ENCODE results near the gene ZNF37A. TPM values are rescaled to one million over a fixed set of nuclear protein-coding genes. Genes with fewer than 3 reads are reported as not detected.

ZNF37A gene
- total RNA-seq, result 6.7 and 7.3 TPM in 2 replicates

DNA sequence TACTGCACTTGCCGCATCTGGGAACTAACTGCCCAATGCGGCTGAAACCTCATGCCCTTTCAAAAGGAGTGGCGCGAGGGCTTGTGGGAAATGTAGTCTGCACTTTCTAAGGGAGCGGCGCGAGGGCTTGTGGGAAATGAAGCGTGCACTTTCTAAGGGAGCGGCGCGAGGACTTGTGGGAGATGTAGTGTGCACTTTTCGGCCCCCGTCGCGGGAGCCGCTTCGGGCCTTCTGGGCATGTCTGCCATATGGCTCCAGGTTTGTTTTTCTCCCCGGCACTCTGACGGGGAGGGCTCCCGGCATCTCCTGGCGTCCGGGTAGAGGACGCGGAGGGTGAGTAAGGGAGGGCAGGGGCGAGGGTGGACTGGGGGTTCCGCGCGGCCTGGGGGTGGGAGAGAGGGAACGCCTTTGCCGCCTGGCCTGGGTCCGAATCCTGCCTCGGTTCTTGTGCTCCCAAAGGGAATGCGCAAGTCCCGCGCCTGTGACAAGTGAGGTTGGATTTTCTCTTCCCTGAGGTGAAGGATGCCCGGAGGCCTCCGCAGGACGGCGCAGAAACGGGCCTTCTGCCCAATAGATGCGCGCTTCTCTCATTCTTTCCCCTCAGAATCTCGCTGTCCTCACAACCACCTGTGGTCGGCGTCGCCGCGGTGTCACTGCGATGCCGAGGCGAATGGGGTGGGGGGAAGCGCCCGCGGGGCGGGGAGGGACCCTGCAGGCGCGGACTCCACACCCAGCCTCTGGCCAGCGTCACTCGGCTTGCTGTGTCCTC, at the start of gene ZNF37A:
TSS of gene ZNF37A (plus strand) at position 180 of the 769 bp plus-strand sequence. CDS start 2,281 bp downstream, outside the sequence.

Other genes with a start within 250 kb of the ZNF37A start
- gene ZNF248, start 236.7 kb upstream of the ZNF37A start, total RNA-seq, result 3.8 and 4.2 TPM in 2 replicates
- gene ZNF25, start 117.7 kb upstream of the ZNF37A start, total RNA-seq, result 6.5 and 8.1 TPM in 2 replicates
- gene ZNF33A, start 83.7 kb upstream of the ZNF37A start, total RNA-seq, result 10.1 and 12.2 TPM in 2 replicates

All from cardiac atrium fibroblast (primary cell).